ENCODE measurements around the gene COPS7A. TPM values are rescaled to one million over a fixed set of nuclear protein-coding genes. Genes with fewer than 3 reads are reported as not detected.

The COPS7A gene
- polyA plus RNA-seq, 1 donor (not counting 4 experiments of a cell fraction or from before 2014, with no cell fraction given) = 85.4 TPM

GRCh38 chr12:6768437-6768914 is 44.6 kb downstream of the COPS7A start:
- no peak for TF ChIP-seq EZH2 (IDR thresholded peaks at IDR 0.05; ENCODE audit: low read length)
- TF ChIP-seq, protein P1, sequence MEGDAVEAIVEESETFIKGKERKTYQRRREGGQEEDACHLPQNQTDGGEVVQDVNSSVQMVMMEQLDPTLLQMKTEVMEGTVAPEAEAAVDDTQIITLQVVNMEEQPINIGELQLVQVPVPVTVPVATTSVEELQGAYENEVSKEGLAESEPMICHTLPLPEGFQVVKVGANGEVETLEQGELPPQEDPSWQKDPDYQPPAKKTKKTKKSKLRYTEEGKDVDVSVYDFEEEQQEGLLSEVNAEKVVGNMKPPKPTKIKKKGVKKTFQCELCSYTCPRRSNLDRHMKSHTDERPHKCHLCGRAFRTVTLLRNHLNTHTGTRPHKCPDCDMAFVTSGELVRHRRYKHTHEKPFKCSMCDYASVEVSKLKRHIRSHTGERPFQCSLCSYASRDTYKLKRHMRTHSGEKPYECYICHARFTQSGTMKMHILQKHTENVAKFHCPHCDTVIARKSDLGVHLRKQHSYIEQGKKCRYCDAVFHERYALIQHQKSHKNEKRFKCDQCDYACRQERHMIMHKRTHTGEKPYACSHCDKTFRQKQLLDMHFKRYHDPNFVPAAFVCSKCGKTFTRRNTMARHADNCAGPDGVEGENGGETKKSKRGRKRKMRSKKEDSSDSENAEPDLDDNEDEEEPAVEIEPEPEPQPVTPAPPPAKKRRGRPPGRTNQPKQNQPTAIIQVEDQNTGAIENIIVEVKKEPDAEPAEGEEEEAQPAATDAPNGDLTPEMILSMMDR (optimal IDR thresholded peaks at IDR 0.05 in 1 of 3, IDR thresholded peaks at IDR 0.05 in 1 of 3, conservative IDR thresholded peaks at IDR 0.05 in 1 of 3; ENCODE audit: extremely low read depth in 1 of 3, insufficient read depth in 2 of 3, low read length in 3 of 3) = no peak
- Histone ChIP-seq H3K27ac (ENCODE audit: control insufficient read depth, insufficient read depth, low read length) (no peak overlapping the region), H3K9me3 (ENCODE audit: control insufficient read depth, low read depth, low read length) (no peaks in the 10 kb centered on the region), H3K4me3 (ENCODE audit: control insufficient read depth in 2 of 3, extremely low read depth in 1 of 3, insufficient read depth in 2 of 3, low read depth in 1 of 3, low read length in 3 of 3) (peak overlapping the region; percentile 66 to 90 (median 66)), H3K79me2 (ENCODE audit: control insufficient read depth, insufficient read depth, low read length) (peaks cover 11% of the 10 kb centered on the region), H3K4me2 (ENCODE audit: control insufficient read depth, extremely low read depth, insufficient read depth, low read depth, low read length) (peak overlapping the region; percentile 75), H3K9ac (ENCODE audit: control insufficient read depth, extremely low read depth, insufficient read depth, low read length) (no peak overlapping the region), H3K9me1 (ENCODE audit: control insufficient read depth, extremely low read depth, insufficient read depth, low read length) (no peaks in the 10 kb centered on the region), H3K27me3 (ENCODE audit: control insufficient read depth, extremely low read depth, insufficient read depth, low read length) (peaks cover 9% of the 10 kb centered on the region), H3K4me1 (ENCODE audit: control insufficient read depth, extremely low read depth, insufficient read depth, low read length) (peaks cover 31% of the 10 kb centered on the region), H3K36me3 (ENCODE audit: control insufficient read depth in 2 of 2, extremely low read depth in 1 of 2, insufficient read depth in 2 of 2, low read length in 2 of 2) (peaks cover 4 to 7% of the 10 kb centered on the region in 2 experiments), H2AFZ (ENCODE audit: control insufficient read depth, low read length) (no peak overlapping the region), H4K20me1 (ENCODE audit: control insufficient read depth, extremely low read depth, insufficient read depth, low read length) (no peaks in the 10 kb centered on the region)
- dilution Hi-C loops (cut with MboI; ENCODE audit: extremely low pct_ligation_motif_present, low sequenced_read_pairs) = no loop called here
- DNase-seq (ENCODE audit: low read depth, low spot score) (no peak), FAIRE-seq (no peak)

GRCh38 chr12:6768990-6769389 is 45.1 kb downstream of the COPS7A start:
- FAIRE-seq (no peak), DNase-seq (ENCODE audit: low read depth, low spot score) (no peak)
- Histone ChIP-seq H3K9me1 (ENCODE audit: control insufficient read depth, extremely low read depth, insufficient read depth, low read length) (no peaks in the 10 kb centered on the region), H3K36me3 (ENCODE audit: control insufficient read depth in 2 of 2, extremely low read depth in 1 of 2, insufficient read depth in 2 of 2, low read length in 2 of 2) (peaks cover 4 to 7% of the 10 kb centered on the region in 2 experiments), H3K4me2 (ENCODE audit: control insufficient read depth, extremely low read depth, insufficient read depth, low read depth, low read length) (no peak overlapping the region), H3K4me1 (ENCODE audit: control insufficient read depth, extremely low read depth, insufficient read depth, low read length) (peaks cover 26% of the 10 kb centered on the region), H3K9ac (ENCODE audit: control insufficient read depth, extremely low read depth, insufficient read depth, low read length) (no peak overlapping the region), H3K79me2 (ENCODE audit: control insufficient read depth, insufficient read depth, low read length) (peaks cover 11% of the 10 kb centered on the region), H2AFZ (ENCODE audit: control insufficient read depth, low read length) (no peak overlapping the region), H3K27me3 (ENCODE audit: control insufficient read depth, extremely low read depth, insufficient read depth, low read length) (peaks cover 14% of the 10 kb centered on the region), H3K27ac (ENCODE audit: control insufficient read depth, insufficient read depth, low read length) (no peak overlapping the region), H3K4me3 (ENCODE audit: control insufficient read depth in 2 of 3, extremely low read depth in 1 of 3, insufficient read depth in 2 of 3, low read depth in 1 of 3, low read length in 3 of 3) (no peak overlapping the region), H4K20me1 (ENCODE audit: control insufficient read depth, extremely low read depth, insufficient read depth, low read length) (no peaks in the 10 kb centered on the region), H3K9me3 (ENCODE audit: control insufficient read depth, low read depth, low read length) (no peaks in the 10 kb centered on the region)
- TF ChIP-seq, protein P1 (optimal IDR thresholded peaks at IDR 0.05 in 1 of 3, IDR thresholded peaks at IDR 0.05 in 1 of 3, conservative IDR thresholded peaks at IDR 0.05 in 1 of 3; ENCODE audit: extremely low read depth in 1 of 3, insufficient read depth in 2 of 3, low read length in 3 of 3) = no peak
- TF ChIP-seq EZH2 (IDR thresholded peaks at IDR 0.05; ENCODE audit: low read length) = no peak
- dilution Hi-C loops (cut with MboI; ENCODE audit: extremely low pct_ligation_motif_present, low sequenced_read_pairs) = no loop called here

Measured in keratinocyte (primary cell).